Activated naive CD4-positive, alpha-beta T cell treated with anti-CD3 and anti-CD28 coated beads, Interleukin-2, amount 10 ng/mL, durations not matched to agents 7 days and 5 days (primary cell): ENCODE results near the gene DLX2.
A peak's percentile ranks its signal among the peaks of the same experiment; 100 is the strongest.

Experiments
- CTCF ChIA-PET: fragments of 350-600 bp; sonication (Branson Sonifier 250); formaldehyde crosslinking; loops from one replicate; lab custom pipeline; 2021; ENCODE audit warnings: antibody characterized with exemption; lab: Charles Lee
- DNase-seq: peaks from one replicate; pipeline ENCODE4 v3.0.0-alpha.2; 2020
- H3K27ac Mint-ChIP-seq: one replicate; pipeline ENCODE4 v1.8.0; 2021; ENCODE audit warnings: mild to moderate bottlenecking, moderate library complexity, mixed read lengths
- H3K27me3 Mint-ChIP-seq: one replicate; pipeline ENCODE4 v1.8.0; 2021; ENCODE audit warnings: mild to moderate bottlenecking, mixed read lengths
- H3K36me3 Mint-ChIP-seq: one replicate; pipeline ENCODE4 v1.8.0; 2021; ENCODE audit warnings: mixed read lengths
- H3K4me1 Mint-ChIP-seq: one replicate; pipeline ENCODE4 v1.8.0; 2021; ENCODE audit warnings: mixed read lengths
- H3K4me3 Mint-ChIP-seq: one replicate; pipeline ENCODE4 v1.8.0; 2021; ENCODE audit warnings: mild to moderate bottlenecking, moderate library complexity, mixed read lengths
- H3K9me3 Mint-ChIP-seq: one replicate; pipeline ENCODE4 v1.8.0; 2021; ENCODE audit warnings: mixed read lengths

Gene DLX2

DNA sequence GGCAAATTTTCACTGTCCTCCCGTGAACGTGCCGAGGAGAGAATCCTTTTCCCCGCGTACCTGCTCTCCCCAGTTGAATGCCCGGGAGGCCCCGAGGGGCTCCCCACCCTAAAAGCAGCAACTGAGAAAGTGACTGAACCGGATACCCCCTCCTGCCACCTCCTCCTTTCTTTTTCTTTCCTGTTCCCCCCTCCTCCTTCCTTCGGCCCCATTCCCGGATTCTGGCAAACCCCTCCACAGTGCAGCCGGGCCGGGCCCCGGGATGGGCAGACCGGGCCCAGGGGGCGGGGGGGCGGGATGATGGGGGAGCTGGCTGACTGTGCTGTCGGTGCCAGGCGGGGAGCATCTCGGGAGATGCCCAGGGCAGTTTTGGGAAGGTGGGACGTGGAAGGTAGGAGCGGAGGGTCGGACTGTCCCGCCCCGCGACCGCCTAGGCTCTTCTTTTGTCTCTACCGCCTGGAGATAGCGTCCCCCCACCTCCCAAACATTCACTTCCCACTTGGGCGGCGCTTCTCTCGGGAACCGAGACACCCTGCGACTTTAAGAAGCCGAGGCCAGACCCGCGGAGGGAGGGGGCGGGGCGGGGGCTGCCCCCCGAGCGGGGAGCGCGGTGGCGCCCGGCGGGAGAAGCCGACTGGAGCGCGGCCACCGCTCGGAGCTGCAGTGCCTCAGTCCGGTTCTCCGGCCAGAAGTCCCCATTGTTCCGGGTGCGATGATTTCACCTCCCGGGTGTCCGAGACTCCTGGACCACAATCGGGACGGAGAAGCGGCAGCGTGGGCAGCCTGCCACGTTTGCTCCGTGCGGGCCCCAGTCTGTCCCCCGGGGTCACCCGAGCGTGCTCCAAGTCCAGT lies 8.2 kb downstream of the DLX2 start:
- CTCF ChIA-PET = interaction anchor here (1.1 to 2.5 kb wide), 3 partner anchors 9 to 386 kb away, joined by 3 to 11 read pairs (median 6); partner anchors contain the start of gene DLX1
- peak overlapping the region; percentile 16 for H3K27ac Mint-ChIP-seq
- peak overlapping the region; percentile 40 for H3K4me3 Mint-ChIP-seq

DNA sequence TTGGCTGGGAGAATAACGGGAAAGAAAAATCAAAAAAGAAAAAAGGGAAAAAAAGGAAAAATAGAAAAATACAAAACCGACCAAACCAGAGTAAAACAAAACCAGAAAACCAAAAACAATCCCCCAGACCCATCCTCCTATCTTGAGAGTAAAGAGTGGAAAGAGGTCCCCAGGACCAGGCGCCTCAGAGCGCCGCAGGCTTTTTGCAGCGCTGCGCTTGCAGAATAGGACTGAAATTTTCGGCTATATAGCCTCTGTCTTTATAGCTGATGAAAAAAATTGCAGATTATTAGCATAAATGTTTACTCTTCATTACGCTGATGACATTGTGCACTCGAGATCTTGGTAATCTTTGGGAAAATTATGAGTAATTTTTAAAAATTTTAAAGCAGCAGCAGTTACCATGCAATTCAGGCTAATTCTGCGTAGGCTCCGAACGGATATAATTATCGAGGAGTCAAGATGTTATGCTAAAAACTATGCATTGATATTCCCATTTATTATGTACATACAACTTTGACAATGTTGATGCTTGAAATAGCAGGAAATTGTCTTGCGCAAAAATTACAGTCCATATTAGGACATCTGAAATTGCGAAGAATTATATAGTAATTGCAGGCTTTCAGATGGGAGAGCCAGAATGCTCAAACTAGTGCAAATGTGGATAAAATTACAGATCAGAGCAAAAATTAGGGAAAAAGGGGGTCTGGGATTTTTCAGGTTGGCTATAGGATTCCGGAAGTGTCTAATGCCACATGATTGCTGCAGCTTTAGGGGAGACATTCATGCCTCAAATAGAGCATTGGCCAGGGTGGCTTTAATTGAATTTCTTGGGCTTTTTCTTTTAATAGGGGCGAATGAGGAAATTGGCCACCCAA lies 9.0 kb downstream of the DLX2 start:
- Mint-ChIP-seq H3K36me3 (peaks cover 3% of the 10 kb centered on the region), H3K4me3 (peak overlapping the region; percentile 40), H3K9me3 (no peaks in the 10 kb centered on the region), H3K27me3 (peaks cover 97% of the 10 kb centered on the region), H3K27ac (peak overlapping the region; percentile 16), H3K4me1 (peaks cover 40% of the 10 kb centered on the region)
- DNase-seq = no peak
- CTCF ChIA-PET = no interaction called here

More for the DNA sequence above, 8.2 kb downstream of the DLX2 start:
- Mint-ChIP-seq H3K9me3 (no peaks in the 10 kb centered on the region), H3K4me1 (peaks cover 41% of the 10 kb centered on the region), H3K36me3 (peaks cover 3% of the 10 kb centered on the region), H3K27me3 (peaks cover 97% of the 10 kb centered on the region)
- no peak for DNase-seq

DNA sequence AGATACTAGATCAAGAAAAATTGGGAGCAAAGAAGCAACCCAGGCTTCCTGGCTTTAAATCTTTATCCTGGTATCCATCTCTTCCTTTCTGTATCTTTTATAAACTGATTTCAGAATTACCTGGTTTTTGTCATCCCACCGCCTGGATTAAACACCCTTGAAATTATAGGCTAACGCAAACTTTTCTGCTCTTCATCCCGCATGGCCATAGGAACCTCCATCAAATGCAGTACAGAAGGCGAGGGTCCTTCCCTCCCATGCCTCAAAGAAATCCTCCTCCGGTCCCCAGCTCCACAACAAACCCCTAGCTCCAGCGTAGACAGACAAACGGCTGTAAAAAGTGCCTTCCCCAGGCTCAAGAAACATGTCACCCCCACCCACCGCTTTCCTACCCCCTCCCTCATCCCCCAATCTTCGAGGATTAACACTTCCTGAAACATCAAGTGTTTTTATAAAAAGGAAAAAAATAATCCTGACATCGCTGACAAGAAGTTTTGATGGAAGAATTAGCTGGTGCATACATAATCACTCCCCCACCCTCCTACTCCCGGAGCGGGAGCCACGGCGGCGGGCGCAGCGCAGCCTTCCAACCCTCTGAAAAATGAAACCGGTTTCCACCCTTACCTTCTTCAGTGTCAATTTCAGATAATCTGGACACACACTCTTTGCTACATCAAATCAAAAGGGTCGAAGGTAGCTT lies 9.8 kb downstream of the DLX2 start:
- peaks cover 97% of the 10 kb centered on the region for H3K27me3 Mint-ChIP-seq
- CTCF ChIA-PET = interaction anchor here (2.4 kb wide), 1 partner anchor 14 kb away, joined by 8 read pairs; no protein-coding TSS in a partner anchor
- H3K36me3 Mint-ChIP-seq = peaks cover 5% of the 10 kb centered on the region
- no peak for DNase-seq
- H3K9me3 Mint-ChIP-seq = no peaks in the 10 kb centered on the region
- no peak overlapping the region for H3K27ac Mint-ChIP-seq
- peaks cover 44% of the 10 kb centered on the region for H3K4me1 Mint-ChIP-seq
- H3K4me3 Mint-ChIP-seq = peak overlapping the region; percentile 33

DNA sequence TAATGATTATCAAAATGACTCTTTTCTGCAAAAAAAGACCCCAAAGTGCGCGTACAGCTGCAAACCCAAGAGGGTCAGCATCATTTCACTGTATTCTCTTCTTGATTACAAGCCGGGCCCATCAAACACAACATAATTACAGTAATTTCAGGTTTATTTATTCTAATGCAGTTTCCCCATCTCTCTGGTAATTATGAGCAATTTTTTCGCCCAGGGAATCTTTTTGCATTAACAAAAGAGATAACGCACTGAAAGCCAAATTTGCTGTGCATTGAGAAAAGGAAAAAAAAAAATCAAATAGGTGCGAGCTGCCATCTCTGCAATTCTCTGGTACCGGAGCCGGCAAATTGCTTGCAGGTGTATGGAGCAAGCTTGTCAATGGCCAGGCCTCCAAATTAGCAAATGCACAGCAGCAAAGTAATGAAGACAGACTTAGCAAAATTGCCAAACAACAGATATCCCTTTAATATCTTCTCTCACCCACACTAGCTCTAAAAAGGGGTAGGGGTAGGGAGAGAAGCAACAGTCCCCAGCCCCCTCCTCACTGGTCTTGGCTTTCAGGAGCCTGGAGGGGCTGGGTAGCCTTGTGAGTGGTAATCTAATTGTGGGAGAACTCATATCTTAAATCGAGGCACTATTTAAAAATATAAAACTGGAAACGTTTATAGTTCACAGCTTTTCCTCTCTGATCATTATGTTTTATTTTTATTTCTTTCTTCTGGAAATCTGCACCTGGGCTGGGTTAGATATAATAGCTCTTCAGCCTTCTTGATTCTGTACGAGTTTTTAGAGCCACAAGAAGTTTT lies 10.7 kb downstream of the DLX2 start:
- peaks cover 97% of the 10 kb centered on the region for H3K27me3 Mint-ChIP-seq
- H3K4me1 Mint-ChIP-seq = peaks cover 47% of the 10 kb centered on the region
- no peak for DNase-seq
- peaks cover 5% of the 10 kb centered on the region for H3K36me3 Mint-ChIP-seq
- CTCF ChIA-PET = interaction anchor here (1.1 to 2.5 kb wide), 3 partner anchors 9 to 15 kb away, joined by 3 to 11 read pairs (median 8); no protein-coding TSS in a partner anchor
- H3K27ac Mint-ChIP-seq = peak overlapping the region; percentile 34
- H3K4me3 Mint-ChIP-seq = no peak overlapping the region
- H3K9me3 Mint-ChIP-seq = no peaks in the 10 kb centered on the region

DNA sequence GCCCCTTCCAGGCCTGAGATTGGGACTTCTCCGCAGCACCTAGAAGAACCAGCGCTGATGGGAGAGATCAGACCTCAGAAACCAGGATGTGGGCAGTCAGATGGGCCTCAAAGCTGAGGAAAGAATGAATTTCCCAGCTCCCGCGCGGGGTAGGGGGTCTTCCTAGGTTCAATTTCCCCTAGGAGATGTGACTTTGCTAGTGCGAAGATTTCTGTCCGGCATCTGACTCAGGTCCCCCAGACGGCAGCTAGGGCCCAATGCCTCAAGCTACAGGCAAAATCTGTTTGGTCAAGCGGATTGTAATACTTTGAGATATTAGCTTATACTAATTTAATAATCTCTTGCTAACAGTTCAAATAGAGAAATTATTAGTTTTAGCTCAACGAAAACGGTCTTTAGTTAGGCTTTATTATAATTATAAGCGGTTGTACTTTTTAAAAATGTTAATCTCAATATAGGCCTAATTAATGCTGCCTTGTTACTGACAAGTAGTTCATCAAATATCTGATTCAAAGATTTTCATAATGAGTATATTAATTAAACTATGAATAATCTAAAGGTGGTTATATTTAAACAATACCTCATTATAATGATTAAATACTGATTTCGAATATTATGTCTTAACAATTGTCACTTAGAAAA lies 11.6 kb downstream of the DLX2 start:
- Mint-ChIP-seq H3K36me3 (peaks cover 5% of the 10 kb centered on the region), H3K27me3 (peaks cover 97% of the 10 kb centered on the region), H3K4me1 (peaks cover 50% of the 10 kb centered on the region), H3K9me3 (no peaks in the 10 kb centered on the region), H3K27ac (no peak overlapping the region), H3K4me3 (no peak overlapping the region)
- no peak for DNase-seq
- CTCF ChIA-PET = interaction anchor here (0.9 to 2.5 kb wide), 4 partner anchors 9 to 16 kb away, joined by 3 to 11 read pairs (median 6); no protein-coding TSS in a partner anchor

DNA sequence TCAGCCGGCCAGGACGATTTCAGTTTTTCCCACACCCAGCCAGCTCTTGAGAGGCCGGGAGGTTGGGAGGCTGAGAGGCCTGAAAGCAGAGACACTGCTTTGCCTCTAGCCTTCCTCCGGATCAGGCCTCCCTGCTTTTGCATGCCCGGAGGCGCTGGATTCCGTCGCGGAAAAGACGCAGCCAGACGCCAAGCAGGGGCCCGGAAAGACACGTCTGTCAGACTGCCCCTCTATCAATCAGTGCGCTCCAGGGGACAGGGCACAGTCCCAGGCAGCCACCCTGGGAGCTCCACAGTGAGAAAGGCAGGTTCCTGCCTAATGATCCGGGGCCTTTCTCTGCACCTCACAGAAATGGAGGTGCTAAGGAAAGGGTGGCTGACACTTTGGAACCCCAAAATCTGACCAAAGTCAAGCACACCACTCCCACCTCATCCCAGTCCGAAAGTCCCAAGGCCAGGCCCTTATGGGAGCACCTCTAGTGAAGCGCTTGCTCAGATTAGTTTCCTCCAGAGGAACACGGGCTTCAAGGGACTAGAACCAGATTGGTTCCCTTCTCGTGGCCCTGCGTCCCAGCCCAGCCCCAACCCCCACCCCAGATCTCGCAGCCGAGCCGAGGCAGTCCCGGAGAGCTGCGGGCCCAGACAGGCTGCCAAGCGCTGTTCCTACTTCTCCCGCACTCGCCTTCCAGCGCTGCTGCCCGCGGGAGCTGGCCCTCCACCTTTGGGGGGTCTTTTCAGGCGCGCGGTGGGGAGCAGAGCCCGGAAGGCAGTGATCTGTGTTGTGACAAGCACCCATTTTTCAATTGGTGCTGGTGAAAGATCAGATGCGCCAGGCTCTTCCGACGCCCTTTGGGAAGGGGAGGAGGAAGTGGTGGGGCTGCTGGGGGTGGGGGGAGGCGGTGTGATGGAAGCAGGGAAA lies 12.4 kb downstream of the DLX2 start:
- Mint-ChIP-seq H3K9me3 (no peaks in the 10 kb centered on the region), H3K4me3 (peak overlapping the region; percentile 5), H3K27me3 (peaks cover 97% of the 10 kb centered on the region), H3K36me3 (peaks cover 7% of the 10 kb centered on the region), H3K27ac (peak overlapping the region; percentile 69), H3K4me1 (peaks cover 48% of the 10 kb centered on the region)
- CTCF ChIA-PET = interaction anchor here (0.9 to 2.5 kb wide), 3 partner anchors 8 to 16 kb away, joined by 3 to 11 read pairs (median 8); no protein-coding TSS in a partner anchor
- no peak for DNase-seq

DNA sequence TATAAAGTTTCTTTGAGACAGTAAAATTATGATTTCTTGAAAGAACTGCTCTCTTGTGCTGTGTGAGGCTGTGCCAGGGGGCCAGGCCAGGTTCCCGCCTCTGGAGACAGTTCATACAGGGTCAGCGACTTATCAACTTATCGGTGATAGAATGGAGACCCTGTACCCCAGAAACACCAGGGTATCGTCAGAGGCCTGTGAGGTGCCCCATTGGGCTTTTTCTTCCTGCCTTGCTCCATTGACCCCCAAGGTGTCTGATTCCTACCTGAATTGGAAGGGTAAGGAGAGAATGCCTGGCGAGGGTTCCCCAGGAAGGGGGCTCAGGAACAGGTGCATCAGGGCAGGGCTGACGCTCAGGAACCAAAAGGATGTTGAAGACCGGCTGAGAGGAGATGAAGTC lies 13.1 kb downstream of the DLX2 start:
- Mint-ChIP-seq H3K9me3 (no peaks in the 10 kb centered on the region), H3K4me3 (no peak overlapping the region), H3K27ac (peak overlapping the region; percentile 62), H3K27me3 (peaks cover 97% of the 10 kb centered on the region), H3K36me3 (peaks cover 7% of the 10 kb centered on the region), H3K4me1 (peaks cover 51% of the 10 kb centered on the region)
- no peak for DNase-seq
- CTCF ChIA-PET = interaction anchor here (2.5 kb wide), 1 partner anchor 14 kb away, joined by 11 read pairs; no protein-coding TSS in a partner anchor

DNA sequence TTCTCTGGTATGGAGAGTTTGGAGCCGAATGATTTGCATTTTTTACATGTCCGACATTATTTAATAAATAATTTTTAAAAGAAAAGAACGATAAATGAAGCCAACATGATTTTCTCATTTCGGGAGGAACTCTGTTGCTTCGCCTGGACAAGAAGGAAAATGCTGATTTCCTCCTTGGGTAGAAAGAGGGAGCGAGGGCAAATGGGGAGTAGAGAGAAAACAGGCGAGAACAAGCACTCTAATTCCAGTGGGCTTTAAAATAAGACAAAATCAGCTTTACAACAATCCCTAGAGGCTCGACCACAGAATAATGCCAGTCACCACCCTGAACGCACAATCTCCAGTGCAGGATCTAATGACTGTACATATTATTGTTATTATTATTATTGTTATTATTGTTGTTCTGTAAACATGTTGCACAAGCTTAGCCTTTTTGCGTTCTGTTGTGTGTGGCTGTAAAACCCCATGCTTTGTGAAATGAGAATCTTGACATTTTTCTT lies 13.6 kb downstream of the DLX2 start:
- CTCF ChIA-PET = no interaction called here
- Mint-ChIP-seq H3K9me3 (no peaks in the 10 kb centered on the region), H3K4me1 (peaks cover 54% of the 10 kb centered on the region), H3K27ac (no peak overlapping the region), H3K27me3 (peaks cover 97% of the 10 kb centered on the region), H3K36me3 (peaks cover 9% of the 10 kb centered on the region), H3K4me3 (no peak overlapping the region)
- no peak for DNase-seq

DNA sequence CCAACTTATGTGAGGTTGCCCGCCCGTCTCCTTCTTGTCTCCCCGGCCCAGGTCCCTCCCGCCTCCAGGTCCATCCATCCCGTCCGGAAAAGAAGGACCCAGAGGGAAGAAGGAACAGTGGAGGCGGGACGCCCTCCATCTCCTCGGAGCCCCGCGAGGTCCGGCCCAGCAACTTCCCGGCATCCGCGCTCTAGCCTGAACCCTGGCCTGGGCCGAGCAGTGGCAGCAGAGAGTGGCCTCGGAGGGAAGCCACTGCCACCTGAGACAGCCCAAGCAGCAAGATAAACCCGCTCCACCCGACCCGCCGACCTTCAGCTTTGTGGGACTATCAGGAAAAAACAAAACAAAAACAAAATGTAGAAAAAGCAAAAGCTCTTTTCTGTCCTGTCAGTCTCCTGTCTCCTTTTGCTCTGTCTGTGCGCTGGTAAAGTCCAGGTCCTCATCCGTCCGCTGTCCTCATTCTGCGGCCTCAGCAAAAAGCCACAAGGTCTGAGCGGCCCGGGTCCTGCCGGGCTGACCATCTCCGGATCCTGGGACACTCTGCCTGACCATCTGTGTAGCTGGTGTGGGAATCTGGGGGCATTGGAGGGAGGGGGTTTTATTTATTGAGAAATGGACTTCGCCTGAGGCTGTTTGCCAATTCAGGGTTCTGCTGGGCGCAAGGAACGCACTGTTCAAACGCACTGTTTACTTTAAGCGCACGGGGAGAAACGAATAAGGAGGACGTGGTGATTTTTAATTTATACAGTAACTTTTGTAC lies 14.3 kb downstream of the DLX2 start:
- peak overlapping the region; percentile 49 for H3K4me3 Mint-ChIP-seq
- no peaks in the 10 kb centered on the region for H3K9me3 Mint-ChIP-seq
- peak; percentile 22 for DNase-seq
- CTCF ChIA-PET = interaction anchor here (0.9 kb wide), 1 partner anchor 18 kb away, joined by 3 read pairs; no protein-coding TSS in a partner anchor
- peaks cover 56% of the 10 kb centered on the region for H3K4me1 Mint-ChIP-seq
- H3K27ac Mint-ChIP-seq = peak overlapping the region; percentile 86
- H3K36me3 Mint-ChIP-seq = peaks cover 9% of the 10 kb centered on the region
- peaks cover 97% of the 10 kb centered on the region for H3K27me3 Mint-ChIP-seq

DNA sequence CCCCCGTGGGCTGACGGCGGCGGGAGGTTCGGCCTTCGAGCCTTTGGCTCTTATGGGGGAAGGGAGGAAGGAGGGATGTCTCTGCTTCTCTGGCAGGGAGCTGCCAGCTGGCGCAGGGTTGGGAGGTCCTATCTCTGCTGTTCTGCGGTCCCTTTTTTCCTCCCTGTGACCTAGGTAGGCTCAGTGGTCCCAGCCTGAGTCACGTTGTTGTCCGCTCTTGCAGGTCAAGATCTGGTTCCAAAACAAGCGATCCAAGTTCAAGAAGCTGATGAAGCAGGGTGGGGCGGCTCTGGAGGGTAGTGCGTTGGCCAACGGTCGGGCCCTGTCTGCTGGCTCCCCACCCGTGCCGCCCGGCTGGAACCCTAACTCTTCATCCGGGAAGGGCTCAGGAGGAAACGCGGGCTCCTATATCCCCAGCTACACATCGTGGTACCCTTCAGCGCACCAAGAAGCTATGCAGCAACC lies 14.9 kb downstream of the DLX2 start:
- CTCF ChIA-PET = interaction anchor here (0.9 kb wide), 1 partner anchor 19 kb away, joined by 3 read pairs; no protein-coding TSS in a partner anchor
- peaks cover 97% of the 10 kb centered on the region for H3K27me3 Mint-ChIP-seq
- no peaks in the 10 kb centered on the region for H3K9me3 Mint-ChIP-seq
- peak overlapping the region; percentile 49 for H3K4me3 Mint-ChIP-seq
- peak; percentile 20 for DNase-seq
- H3K4me1 Mint-ChIP-seq = peaks cover 58% of the 10 kb centered on the region
- H3K27ac Mint-ChIP-seq = peak overlapping the region; percentile 82
- H3K36me3 Mint-ChIP-seq = peaks cover 9% of the 10 kb centered on the region
